B cell (primary cell): ENCODE results near the gene CBLB.

Experiments
- EZH2 ChIP-seq: IDR thresholded peaks from 2 replicates; pipeline ENCODE4 v1.6.1; 2012; ENCODE audit warnings: borderline replicate concordance, low read depth, mild to moderate bottlenecking, moderate library complexity, low read length; ENCODE audit not compliant: insufficient read depth, poor library complexity, severe bottlenecking
- TF ChIP-seq, protein P1 (sequence below): fragments of 200-600 bp; IDR thresholded peaks from one replicate; pipeline ENCODE4 v1.8.0; 2022; ENCODE audit warnings: antibody characterized with exemption, mild to moderate bottlenecking

DNA sequence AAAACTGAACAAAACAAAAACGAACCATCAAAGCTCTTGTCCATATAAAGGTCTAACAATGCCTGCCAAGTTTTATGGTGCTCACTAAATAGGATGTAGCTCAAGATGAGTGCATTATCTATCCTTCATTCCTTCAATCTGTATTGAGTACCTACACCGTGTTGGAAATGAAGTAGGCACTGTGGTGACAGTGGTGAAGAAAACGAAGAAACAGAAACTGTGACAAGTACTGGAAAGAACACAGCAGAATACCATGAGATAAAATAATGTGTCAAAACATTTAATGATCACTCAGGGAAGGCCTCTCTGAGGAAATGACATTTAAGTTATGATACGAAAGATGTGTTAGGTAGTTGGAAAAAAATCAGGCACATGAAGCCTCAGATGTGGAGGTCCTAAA, 36.2 kb downstream of the CBLB start:
- TF ChIP-seq, protein P1, sequence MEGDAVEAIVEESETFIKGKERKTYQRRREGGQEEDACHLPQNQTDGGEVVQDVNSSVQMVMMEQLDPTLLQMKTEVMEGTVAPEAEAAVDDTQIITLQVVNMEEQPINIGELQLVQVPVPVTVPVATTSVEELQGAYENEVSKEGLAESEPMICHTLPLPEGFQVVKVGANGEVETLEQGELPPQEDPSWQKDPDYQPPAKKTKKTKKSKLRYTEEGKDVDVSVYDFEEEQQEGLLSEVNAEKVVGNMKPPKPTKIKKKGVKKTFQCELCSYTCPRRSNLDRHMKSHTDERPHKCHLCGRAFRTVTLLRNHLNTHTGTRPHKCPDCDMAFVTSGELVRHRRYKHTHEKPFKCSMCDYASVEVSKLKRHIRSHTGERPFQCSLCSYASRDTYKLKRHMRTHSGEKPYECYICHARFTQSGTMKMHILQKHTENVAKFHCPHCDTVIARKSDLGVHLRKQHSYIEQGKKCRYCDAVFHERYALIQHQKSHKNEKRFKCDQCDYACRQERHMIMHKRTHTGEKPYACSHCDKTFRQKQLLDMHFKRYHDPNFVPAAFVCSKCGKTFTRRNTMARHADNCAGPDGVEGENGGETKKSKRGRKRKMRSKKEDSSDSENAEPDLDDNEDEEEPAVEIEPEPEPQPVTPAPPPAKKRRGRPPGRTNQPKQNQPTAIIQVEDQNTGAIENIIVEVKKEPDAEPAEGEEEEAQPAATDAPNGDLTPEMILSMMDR, result no peak
- no peak for TF ChIP-seq EZH2
